ENCODE measurements around the gene WNT11.

WNT11 gene

GRCh38 chr11:76225122-76225611, 18.9 kb upstream of the WNT11 start:
- no peak overlapping the region for H3K27ac ChIP-seq
- no peak for TF ChIP-seq CTCF (conservative IDR thresholded peaks at IDR 0.05)

GRCh38 chr11:76224461-76225121, 18.3 kb upstream of the WNT11 start:
- no peak overlapping the region for H3K27ac ChIP-seq
- TF ChIP-seq CTCF (conservative IDR thresholded peaks at IDR 0.05), result no peak

- no peak for TF ChIP-seq CTCF (conservative IDR thresholded peaks at IDR 0.05)
- H3K27ac ChIP-seq, result no peak overlapping the region
These were observed 15.1 kb upstream of the WNT11 start for GRCh38 chr11:76221365-76221764.

- no peak for TF ChIP-seq CTCF (conservative IDR thresholded peaks at IDR 0.05)
- no peak overlapping the region for H3K27ac ChIP-seq
These were observed 12.9 kb upstream of the WNT11 start for GRCh38 chr11:76219243-76219642.

GRCh38 chr11:76218449-76219178, 12.3 kb upstream of the WNT11 start:
- no peak for TF ChIP-seq CTCF (conservative IDR thresholded peaks at IDR 0.05)
- no peak overlapping the region for H3K27ac ChIP-seq

- no peak for TF ChIP-seq CTCF (conservative IDR thresholded peaks at IDR 0.05)
These were observed 11.4 kb upstream of the WNT11 start for GRCh38 chr11:76217653-76218160.

GRCh38 chr11:76216536-76217325, 10.4 kb upstream of the WNT11 start:
- H3K27ac ChIP-seq, result no peak overlapping the region
- TF ChIP-seq CTCF (conservative IDR thresholded peaks at IDR 0.05), result no peak

More at GRCh38 chr11:76217653-76218160, 11.4 kb upstream of the WNT11 start:
- no peak overlapping the region for H3K27ac ChIP-seq

Data from VCaP (cell line).